ENCODE measurements around the gene RDH8.

DNA sequence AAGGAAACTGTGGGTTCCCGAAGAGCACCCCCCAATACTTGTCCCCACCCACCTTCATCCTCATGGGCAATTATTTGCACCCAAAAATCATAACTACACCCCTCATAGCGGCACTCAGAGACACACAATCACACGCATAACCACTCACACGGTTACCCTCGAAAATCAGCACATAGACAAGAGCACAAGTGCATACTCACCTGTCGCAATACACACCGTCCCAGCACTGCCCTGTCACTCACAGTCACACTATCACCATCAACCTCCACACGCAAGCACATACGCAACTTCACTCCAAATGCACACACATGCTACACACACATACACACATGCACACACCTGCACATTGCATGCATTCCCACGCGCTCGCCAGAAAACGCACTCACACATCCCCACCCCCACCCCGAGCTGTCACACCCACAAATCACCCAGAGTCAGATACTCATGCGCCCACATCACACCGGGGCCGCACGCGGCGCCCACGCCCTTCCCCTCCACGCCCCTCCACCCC, 3.5 kb upstream of the RDH8 start:
- no peak for TF ChIP-seq POLR2AphosphoS5 (IDR thresholded peaks at IDR 0.05; ENCODE audit: borderline replicate concordance, low read depth, low read length)
- no peak for TF ChIP-seq EZH2 (IDR thresholded peaks at IDR 0.05)
- TF ChIP-seq FOXP2 (optimal IDR thresholded peaks at IDR 0.05; ENCODE audit: control extremely low read depth, extremely low read length, insufficient read depth), result no peak

All from SK-N-MC (cell line).